ENCODE results near the gene FBXL4.

- TF ChIP-seq POLR2AphosphoS5 (IDR thresholded peaks at IDR 0.05; ENCODE audit: low read depth, low read length) = no peak
- no peak for TF ChIP-seq POLR2A (IDR thresholded peaks at IDR 0.05; ENCODE audit: low read depth, low read length)
These were observed 9.7 kb upstream of the FBXL4 start for GRCh38 chr6:98957450-98957849.

Measured in GM12892 (cell line).